ENCODE results near the gene RAP1GAP.
"Not testable (repeated sequence)": the region's sequence is repeated elsewhere in the genome, so short reads cannot be mapped to it uniquely, and the experiment has no call there.

Gene RAP1GAP

DNA sequence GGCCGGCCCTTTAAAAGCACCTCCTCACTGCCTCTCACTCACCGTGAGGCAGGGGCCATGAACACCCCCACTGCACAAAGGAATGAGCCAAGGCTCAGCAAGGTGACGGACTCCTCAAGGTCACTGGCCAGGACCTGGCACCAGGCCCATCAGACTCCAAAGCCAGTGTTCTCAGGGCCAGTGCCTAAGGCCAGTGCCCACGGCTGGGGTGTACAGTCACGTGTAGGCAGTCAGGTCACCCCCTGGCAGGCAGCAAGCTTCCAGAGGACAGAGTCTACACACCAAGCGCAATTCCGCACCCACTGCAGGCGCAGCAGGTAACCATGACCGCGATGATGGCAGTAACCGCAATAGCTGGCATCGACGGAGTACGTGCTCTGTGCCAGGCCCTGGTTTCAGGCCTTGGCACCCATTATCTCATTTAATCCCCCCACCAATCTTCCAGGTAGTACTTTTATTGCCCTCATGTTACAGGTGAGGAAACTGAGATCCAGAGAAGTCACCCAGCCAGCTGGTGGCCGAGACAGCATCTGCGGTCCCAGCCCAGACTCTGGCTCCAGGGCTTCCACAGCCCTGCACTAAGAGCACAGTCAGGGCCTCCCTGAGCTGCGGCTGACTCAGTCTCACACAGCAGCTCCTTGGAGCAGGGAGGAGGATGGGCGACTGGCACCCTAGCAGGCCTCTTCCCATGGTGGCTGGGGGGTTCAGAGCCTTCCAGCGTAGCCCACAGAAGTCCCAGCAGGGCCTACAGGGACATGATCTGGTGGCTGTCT, 27.0 kb downstream of the RAP1GAP start:
- no peak for DNase-seq

DNA sequence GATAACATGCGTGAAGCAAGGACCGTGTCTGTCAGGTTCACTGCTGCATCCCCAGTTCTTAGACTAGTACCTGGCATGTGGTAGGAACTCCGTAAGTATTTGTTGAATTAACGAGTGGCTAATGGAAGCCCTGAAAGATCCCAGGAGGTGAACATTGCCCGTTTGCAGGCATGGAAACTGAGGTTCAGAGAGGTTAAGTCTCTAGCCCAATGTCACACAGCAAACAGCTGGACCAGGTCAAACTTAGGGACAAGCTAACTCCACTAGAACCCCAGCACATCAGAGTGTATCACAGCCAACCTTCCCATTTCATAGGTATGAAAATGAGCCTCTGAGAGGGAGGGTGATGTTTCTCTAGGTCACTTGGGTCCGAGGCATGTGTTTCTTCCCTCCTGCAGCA, 27.6 kb downstream of the RAP1GAP start:
- no peak for DNase-seq

DNA sequence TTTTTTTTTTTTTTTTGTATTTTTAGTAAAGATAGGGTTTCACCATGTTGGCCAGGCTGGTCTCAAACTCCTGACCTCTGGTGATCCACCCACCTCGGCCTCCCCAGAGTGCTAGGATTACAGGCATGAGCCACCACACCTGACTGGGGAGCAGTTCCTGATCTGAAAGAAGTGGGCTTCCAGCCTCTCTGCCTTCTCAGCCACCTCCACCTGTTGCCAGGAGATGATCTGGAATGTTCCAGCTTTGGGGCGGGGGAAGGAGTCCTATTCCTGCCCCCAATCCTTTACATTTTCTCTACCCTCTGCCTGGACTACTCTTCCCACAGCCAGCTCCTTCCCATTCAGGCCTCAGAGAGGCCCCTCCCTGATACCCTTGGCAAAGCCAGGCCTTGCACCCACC, 28.1 kb downstream of the RAP1GAP start:
- DNase-seq = no peak

DNA sequence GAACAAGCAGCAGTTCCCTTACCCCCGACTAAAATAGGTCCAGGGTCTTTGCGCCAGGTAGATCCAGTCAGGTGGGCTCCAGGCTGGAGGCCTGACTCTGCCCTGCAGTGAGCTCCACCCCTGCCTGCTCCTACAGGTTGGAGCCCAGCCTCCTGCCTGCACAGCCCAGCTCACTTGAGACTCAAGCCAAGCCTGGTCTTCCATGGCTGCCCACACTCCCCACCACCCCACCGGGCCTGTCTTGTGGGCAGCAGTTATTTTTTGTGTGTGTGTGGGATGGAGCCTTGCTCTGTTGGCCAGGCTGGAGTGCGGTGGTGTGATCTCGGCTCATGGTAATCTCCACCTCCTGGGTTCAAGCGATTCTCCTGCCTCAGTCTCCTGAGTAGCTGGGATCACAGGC, 28.5 kb downstream of the RAP1GAP start:
- no peak for DNase-seq

DNA sequence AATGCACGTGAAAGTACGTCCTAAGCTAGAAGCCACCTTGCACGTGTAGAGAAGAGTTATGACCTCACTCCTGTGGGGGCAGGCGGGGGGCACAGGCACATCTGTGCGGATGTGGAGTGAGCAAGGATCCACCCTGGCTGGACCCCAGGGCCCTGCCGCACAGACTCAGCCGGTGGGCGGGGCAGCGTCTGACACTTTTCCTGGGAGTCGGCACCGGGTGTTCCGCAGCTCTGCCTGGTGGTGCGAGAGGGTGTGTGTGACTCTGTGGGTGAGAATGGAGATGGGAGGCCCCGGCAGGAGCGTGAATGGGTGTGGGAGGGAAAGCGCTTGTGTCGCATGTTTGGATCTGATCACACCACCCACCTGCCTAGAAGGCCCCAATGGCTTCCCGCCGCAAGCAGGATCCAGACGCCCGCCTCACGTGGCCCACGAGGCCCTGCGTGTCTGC, 29.5 kb downstream of the RAP1GAP start:
- DNase-seq = no peak

DNA sequence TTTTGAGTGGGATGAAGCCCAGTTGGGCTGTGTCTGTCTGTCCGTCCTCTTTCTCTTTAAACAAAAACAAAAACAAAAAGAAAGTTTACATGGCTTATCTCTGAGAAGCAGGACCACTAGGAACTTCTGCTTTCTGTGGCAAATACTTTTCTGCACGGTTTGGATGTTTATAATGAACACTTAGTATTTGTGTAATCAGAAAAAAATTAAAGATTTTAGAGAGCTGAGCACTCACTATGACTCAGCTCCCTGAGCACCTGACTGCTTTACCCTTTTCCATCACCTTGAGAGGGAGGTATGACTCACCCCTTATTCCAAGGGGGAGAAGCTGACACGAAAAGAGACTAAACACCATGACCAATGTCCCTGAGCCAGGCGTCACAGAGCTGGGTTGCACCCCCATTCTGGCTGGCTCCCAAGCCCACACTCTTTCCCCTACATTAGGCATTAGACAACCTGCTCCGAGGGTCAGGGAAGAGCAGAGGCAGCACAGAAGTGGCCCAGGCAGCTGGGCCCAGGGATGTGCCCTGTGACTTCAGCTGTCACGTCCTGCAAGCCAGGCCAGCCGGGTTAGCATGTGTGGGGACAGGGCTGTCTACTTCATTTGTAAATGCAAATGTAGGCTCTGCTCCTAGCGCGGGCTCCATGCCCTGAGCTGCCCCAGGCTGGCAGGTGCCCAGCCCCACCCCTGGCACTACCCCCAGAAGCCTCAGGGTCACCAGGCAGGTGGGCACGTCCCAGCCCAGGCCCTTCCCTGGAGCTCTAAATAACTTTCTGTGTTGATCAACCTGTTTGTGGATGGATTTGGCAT, 30.4 kb downstream of the RAP1GAP start:
- DNase-seq = no peak

DNA sequence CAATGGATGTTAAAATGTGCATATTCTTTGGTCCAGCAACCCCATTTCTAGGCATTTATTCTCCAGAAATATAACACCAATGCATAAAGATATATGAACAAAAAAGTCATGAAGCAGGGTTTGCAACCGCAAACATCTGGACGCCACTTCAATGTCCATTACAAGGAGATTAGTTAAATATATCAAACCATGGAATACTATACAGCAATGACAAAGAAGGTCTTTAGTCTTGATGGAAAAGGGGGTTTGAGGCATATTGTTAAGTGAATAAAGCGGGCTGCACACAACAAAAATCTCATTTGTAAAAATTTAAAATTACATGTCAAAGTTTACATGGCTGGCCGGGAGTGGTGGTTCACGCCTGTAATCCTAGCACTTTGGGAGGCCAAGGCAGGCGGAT, 31.6 kb downstream of the RAP1GAP start:
- no peak for DNase-seq

DNA sequence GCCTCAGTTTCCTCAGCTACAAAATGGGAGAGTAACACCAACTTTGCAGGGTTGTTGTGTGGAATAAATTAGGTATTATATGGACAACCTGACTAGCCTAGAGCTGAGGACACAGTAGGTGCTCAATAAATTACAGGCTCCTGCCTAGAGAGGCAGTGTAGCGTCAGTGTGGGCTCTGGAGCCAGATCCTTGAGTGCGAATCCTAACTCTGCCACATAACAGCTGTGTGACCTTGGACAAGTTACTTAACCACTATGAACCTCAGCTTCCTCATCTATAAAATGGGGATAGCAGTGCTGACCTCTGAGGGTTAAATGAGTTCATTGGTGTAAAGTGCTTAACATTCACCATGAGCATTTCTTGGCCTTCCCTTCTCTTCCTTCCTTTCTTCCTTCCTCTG, 33.1 kb downstream of the RAP1GAP start:
- DNase-seq = no peak

DNA sequence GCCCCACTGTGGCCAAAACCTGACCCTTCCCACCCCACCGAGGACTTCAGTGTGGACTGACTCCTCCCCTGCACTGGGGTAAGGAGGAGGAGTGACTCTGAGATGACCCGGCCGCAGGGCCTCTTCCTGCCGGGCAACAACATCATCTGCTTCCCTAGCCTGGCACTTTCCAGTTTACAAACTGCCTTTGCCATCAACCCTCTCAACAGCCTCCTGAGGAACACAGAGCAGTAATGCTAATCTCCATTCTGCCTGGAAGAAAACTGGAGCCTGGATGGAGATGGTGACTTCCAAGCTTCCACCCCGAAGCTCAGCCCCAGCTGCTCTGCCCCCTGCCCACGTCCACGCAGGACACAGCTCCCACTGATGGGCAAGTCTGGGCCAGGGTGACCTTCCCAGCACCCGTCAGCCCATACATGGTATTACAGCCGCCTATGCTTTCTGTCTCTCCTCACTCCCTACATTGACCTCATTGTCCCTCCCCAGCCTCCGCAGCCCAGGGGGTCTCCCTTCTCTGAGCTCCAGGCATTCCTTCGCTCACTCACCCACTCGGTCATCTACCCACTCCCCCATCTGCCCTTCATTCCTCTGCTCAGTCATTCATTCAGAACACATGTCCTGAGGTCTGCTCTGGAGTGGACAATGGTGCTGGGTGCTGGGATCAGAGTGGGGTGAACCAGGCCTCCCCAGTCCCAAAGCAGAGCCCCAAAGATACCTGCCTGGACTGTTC, 34.2 kb downstream of the RAP1GAP start:
- DNase-seq = no peak

DNA sequence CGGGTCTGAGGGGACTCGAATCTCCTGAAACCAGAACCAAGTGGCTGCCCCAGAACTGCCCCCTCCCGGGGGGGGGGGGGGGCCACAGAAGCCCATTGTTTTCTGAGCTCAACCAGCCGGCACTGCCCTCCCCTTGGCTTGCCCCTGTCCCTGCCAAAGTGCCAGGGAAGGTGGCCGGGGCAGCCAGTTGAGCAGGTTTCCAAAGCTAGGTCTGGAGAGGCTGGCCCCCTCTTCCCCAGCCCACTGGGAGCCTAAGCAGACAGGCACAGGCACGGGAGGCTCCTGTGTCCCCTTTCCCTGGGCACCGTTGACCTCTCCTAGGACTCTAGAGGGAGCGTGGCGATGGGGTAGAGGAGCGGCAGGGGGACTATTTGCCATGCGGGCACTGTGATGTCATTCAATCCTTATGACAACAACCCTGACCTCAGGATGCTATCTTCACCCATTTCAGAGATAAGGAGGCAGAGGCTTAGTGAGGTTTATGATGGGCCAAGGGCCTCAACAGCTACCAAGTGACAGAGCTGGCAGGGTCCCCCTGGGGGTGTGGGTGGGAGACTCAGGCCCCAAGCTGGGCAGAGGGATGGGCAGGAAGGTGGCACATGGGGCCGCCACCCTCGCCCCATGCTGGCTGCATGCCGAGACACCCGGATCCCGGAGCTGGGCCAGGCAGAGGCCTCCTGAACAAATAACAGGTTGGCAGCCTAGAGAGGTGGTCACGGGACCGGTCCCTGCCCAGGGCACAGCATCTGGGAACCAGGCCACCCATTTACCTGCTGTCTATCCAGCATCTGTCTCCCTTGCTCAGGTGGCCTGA, 35.0 kb downstream of the RAP1GAP start:
- no peak for DNase-seq

DNA sequence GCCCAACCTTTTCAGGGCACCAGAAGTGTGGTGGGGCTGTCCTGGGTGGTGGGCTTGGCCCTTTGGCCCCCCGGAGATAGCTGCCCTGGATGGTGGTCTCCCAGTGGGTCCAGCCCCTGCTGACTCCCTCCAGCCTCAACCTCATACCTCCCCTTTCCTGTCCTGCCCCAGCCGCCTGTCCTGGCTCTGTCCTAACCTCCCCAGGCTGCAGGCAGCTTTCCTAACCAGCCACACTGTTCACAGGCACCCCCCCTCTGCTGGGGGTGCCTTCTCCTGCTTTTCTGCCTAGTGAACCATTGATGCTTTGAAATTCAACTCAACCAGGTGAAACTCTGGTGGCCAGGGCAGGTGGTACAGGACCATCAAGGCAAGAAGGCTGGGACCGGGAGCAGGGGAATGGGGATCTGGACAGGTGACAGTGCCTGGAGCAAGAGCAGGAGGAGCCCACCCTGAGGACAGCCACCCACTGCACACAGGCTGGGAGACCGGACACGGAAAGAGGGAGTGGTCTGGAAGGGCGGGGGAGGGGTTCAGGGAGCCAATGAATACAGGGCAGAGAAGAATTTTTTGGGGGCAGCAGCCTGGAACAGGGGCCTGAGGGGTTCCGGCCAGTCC, 35.9 kb downstream of the RAP1GAP start:
- no peak for DNase-seq

DNA sequence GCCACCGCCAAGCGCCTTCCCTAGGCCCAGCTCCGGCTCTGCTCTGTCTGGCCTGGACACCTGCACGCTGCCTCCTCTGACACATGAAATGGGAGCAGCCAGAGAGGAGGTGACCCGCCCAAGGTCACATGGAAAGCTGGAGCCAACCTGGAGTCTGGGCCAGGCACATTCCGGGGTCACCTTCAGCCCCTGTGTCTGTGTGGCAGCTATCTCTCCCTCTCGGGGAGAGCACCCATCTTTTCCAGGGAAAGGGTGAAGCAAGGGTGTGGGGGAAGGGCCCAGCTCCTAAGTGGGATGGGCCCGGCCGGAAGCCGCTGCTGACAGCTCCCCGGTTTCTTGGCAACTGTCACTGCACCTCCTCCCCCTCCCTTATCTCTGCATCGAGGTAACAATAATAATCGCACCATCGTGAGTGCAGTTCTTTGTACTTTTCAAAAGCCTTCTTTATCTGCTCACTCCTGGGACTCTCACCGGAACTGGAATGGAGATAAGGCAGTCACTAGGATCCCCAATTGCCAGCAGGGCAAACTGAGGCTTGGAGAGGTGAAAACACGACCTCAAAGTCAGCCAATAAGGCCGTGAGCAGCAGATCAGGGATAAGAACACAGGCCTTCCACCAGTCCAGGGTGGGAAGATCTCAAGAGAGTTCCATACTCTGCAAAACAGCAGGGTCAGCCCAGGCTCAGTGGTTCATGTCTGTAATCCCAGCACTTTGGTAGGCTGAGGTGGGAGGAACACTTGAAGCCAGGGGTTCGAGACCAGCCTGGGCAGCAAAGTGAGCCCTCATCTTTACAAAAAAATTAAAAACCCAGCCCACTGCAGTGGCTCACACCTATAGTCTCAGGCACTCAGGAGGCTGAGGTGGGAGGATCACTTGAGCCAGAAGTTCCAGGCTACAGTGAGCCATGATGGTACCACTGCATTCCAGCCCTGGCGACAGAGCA, 36.9 kb downstream of the RAP1GAP start:
- DNase-seq = peak; percentile 40

DNA sequence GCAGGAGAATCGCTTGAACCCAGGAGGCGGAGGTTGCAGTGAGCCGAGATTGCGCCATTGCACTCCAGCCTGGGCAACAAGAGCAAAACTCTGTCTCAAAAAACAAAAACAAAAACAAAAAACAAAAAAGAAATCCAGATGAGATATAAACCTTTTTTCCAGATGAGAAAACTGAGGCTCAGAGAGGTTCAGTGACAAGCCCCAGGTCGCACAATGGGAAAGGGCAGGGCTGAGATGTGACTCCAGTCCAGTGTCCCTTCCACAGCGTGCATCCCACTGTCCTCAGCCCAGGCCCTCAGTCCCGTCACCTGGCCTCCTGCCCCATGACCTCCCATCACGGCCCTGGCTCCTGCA, 37.6 kb downstream of the RAP1GAP start:
- not testable (repeated sequence) for DNase-seq

DNA sequence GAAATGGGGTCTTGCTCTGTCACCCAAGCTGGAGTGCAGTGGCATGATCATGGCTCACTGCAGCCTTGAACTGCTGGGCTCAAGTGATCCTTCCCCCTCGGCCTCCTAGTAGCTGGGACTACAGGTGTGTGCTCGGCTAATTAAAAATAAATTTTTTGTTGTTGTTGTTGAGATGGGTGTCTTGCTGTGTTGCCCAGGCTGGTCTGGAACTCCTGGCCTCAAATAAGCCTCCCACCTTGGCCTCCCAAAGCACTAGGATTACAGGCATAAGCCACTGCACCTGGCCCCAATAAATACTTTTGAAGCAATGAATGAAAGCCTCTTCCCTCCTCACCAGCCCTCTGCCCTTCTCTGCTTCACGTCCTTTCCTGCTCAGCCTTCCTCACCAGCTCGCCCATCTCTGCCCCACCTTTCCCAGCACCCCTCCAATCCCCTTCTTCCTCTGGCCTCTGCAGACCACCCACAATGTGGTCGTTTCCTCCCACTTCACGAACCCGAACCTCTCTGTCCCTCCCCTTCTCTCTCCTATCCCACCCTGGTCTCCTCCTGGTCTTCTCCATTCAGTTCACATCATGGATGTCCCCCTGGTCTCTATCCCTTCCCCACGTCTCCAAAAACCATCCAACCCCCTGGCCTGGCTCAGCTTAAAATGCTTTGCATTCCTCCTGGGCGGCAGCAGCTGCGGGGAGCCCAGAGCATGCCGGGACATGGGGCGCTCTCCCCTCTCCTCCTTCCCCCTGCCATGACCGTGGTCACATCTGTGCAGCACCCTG, 38.4 kb downstream of the RAP1GAP start:
- DNase-seq = no peak

DNA sequence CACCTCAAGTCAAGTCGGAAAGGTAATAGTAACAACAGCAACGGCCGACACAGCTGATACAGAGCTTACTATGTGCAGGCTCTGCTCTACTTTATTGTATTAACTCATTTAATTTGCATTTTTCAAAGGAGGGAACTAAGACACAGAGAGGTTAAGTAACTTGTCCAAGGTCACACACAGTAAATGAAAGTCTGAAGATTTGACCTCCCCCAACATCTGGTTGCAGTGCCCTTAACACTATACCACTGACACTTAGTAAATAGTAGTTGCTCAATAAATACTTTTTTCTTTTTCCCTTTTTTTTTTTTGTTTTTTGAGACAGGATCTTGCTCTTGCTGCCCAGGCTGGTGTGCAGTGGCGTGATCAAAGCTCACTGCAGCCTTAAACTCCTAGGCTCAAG, 39.2 kb downstream of the RAP1GAP start:
- no peak for DNase-seq

DNA sequence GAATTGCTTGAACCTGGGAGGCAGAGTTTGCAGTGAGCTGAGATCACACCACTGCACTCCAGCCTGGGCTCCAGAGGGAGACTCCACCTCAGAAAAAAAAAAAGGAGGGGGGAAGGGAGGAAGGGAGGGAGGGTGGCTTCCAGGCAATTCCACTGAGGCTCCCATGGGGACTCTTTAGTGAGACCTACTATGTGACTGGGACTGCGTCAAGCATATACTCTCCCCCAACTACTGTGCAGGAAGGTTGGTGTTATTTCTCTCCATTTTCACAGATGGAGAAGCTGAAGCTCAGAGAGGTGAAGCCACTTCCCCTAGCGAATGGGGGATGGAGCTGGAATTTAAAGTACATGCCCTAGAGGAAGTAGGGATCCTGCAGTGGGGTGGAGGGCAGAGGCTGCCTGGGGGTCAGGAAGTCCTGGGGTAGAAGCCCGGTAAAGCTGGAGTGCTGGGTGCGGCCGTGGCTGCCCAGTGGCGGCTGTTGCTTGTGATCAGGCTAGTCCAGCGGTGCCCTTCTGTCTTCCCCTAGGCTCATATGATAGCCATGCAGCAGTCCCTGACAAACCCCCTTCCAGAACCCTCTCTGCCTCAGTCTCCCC, 40.3 kb downstream of the RAP1GAP start:
- no peak for DNase-seq

DNA sequence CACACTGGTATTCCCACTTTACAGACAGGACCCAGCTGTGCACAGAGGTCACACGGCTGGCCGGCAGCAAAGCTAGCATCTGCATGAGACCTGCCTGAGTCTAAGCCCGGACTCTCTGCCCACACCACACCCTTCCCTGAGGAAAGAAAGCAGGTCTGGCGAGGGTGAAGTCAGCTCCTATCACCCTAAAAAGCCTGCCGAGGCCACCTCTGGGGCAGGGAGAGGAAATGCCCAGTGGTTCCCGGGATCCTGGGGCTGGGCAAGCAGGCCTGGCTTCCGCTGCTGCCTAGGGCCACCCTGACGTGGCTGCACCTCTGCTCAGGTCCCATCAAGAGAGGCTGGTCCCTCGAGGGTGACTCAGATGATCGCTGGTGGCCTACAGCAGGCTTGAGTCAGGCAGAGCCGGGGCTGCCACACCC, 42.2 kb downstream of the RAP1GAP start:
- no peak for DNase-seq

DNA sequence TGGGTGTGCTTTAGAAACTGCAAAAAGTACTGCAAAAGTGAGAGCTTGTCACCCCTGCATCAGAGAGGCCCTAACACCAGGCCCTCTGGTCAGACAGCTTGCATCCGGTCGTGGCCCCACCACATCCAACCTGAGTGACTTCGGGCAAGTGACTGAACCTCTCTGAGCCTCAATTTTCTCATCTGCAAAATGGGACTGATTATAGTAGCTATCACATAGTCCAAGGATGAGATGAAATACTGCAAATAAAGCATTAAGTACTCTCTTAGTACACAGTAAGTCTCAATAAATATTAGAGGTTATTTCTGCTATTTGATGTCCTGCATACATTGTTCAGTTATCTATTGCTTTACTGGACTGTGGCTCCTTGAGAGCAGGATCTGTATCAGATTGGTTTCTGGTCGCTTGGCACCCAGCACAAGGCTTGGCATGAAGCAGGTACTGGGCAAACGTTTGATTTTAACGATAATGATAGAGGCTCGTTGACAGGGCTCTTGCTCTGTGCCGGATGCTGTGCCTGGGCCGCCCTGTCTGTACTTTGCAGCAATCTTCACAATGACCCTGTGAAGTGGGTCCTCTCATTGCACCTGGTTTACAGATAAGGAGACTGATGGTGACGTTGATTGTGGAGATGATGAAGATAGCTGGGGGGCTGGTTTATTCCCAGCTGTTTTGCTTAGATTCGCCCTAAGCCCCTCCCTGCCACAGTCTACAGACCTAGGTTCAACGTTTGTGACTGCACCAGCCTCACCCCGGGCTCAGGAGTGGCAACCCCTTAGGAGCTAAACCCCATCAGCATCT, 43.6 kb downstream of the RAP1GAP start:
- DNase-seq = no peak

Measured in NCI-H510A treated with DMSO at 0.1 percent for 48 hours (cell line).